ENCODE results near the gene RNH1. TPM values are rescaled to one million over a fixed set of nuclear protein-coding genes. Genes with fewer than 3 reads are reported as not detected.

Gene RNH1
- total and polyA plus RNA-seq, 2 experiments from 2014 or later: 623 to 751 TPM

DNA sequence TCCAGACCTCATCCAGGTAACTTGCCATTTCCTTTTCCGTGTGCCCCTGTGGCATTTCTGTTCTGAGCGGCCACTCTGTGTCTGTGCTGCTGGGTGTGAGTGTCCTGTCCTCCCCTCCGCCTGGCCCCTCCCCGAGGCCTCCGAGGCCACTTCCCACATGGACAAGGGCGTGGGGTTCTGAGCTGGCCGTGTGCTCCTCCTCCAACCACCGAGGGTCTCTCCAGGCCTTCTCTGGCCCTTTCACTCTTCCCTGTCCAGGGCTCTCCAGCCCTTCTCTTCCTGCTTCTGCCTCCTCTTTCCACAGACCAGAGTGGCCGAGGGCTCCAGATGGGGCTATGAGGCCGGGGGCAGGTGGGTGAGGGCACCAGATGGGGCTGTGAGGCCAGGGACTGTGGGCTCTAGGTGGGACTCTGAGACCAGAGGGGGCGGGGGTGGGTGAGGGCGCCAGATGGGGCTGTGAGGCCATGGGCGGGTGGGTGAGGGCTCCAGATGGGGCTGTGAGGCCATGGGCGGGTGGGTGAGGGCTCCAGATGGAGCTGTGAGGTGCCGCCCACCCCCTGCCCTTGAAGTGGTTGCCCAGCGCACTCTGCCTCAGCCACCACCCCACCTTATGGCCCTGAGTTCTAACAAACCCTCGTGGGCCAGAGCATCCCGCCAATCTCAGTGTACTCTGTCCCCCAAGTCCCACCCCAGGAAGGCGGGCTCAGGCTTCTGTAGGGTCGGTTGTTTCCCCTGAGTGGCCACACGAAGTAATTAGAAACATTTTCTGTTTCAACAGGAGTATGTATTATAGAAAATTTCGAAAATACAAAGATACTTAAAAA, 32.9 kb downstream of the RNH1 start:
- H3K4me1 ChIP-seq (ENCODE audit: insufficient read depth): peaks cover 5% of the 10 kb centered on the region; the same call in 1 of the 2 replicates
- no peak overlapping the region for H3K4me3 ChIP-seq

DNA sequence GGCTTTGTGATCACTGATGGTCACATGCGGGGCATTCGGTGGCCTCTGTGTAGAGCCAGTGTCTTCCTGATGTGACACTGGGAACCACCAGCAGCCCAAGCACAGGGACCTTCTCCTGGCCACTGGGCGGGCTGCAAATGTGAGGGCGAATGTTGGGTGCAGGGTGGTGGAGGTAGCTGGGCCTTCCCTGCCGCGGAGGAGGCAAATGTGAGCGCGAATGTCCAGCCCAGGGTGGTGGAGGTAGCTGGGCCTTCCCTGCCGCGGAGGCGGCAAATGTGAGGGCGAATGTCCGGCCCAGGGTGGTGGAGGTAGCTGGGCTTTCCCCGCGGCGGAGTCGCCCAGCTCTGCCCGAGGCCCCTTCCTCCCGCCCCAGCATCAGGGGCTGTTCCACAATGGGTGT, 33.6 kb downstream of the RNH1 start:
- in situ Hi-C loops (cut with MboI): no loop called here
- Histone ChIP-seq H3K79me2 (ENCODE audit: insufficient read depth) (peaks cover 57% of the 10 kb centered on the region), H3K9me2 (ENCODE audit: insufficient read depth) (no peaks in the 10 kb centered on the region), H3K4me1 (ENCODE audit: insufficient read depth) (peaks cover 5% of the 10 kb centered on the region; the same call in 1 of the 2 replicates), H4K20me1 (ENCODE audit: insufficient read depth) (no peaks in the 10 kb centered on the region), H3K4me3 (no peak overlapping the region), H3F3A (ENCODE audit: insufficient read depth) (peaks cover 5% of the 10 kb centered on the region; the same call in 1 of the 2 replicates), H3K4me2 (ENCODE audit: unreplicated experiment) (no peak overlapping the region), H3K9ac (no peak overlapping the region), H3K27ac (no peak overlapping the region), H3K9me3 (ENCODE audit: low read depth) (no peaks in the 10 kb centered on the region), H3K36me3 (ENCODE audit: low read depth) (no peaks in the 10 kb centered on the region), H2AFZ (no peak overlapping the region), H3K27me3 (replicated peaks; ENCODE audit: insufficient read depth) (no peaks in the 10 kb centered on the region)
- TF ChIP-seq EZH2phosphoT487 (IDR thresholded peaks at IDR 0.05; ENCODE audit: insufficient read depth, low read depth) (no peak), EZH2 (IDR thresholded peaks at IDR 0.05; ENCODE audit: insufficient read depth, poor library complexity, severe bottlenecking) (no peak)
- no peak for DNase-seq
- 97 to 100% methylated on average over 11 to 19 of the region's 19 CpGs for WGBS, 2 experiments (ENCODE audit: low coverage in 1 of 2, low lambda C conversion rate in 2 of 2, missing lambda C conversion rate in 2 of 2)

More for the DNA sequence above, 32.9 kb downstream of the RNH1 start:
- Histone ChIP-seq H3K9ac (no peak overlapping the region), H3F3A (ENCODE audit: insufficient read depth) (no peaks in the 10 kb centered on the region), H3K9me2 (ENCODE audit: insufficient read depth) (no peaks in the 10 kb centered on the region), H3K9me3 (ENCODE audit: low read depth) (no peaks in the 10 kb centered on the region), H2AFZ (no peak overlapping the region), H3K27ac (no peak overlapping the region), H3K36me3 (ENCODE audit: low read depth) (no peaks in the 10 kb centered on the region), H4K20me1 (ENCODE audit: insufficient read depth) (no peaks in the 10 kb centered on the region), H3K79me2 (ENCODE audit: insufficient read depth) (peaks cover 57% of the 10 kb centered on the region), H3K4me2 (ENCODE audit: unreplicated experiment) (no peak overlapping the region), H3K27me3 (replicated peaks; ENCODE audit: insufficient read depth) (no peaks in the 10 kb centered on the region)
- no peak for DNase-seq
- TF ChIP-seq EZH2 (IDR thresholded peaks at IDR 0.05; ENCODE audit: insufficient read depth, poor library complexity, severe bottlenecking) (no peak), EZH2phosphoT487 (IDR thresholded peaks at IDR 0.05; ENCODE audit: insufficient read depth, low read depth) (no peak)
- WGBS, 2 experiments (ENCODE audit: low coverage in 1 of 2, low lambda C conversion rate in 2 of 2, missing lambda C conversion rate in 2 of 2): 85 to 86% methylated on average over 16 to 22 of the region's 22 CpGs
- in situ Hi-C loops (cut with MboI): no loop called here

DNA sequence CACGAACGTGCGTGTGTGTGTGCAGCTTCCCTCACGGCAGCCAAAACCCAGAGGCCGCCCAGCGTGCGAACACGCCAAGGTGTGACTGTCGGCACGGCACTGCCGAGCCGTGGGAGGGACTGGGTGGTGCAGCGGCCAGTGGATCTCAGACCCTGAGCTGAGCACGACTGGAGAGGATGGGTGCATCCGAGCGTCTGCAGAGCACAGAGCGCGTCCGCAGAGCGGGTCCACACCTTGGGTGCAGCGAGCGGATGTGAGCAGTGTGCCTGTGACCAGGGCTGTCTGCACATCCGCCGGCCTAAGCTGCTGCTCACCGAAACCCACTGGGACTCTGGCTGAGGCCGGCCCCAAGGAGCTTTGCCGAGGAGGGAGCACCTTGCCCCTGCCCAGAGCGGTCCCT, 34.2 kb downstream of the RNH1 start:
- Histone ChIP-seq H3K9me2 (ENCODE audit: insufficient read depth) (no peaks in the 10 kb centered on the region), H3K27me3 (replicated peaks; ENCODE audit: insufficient read depth) (no peaks in the 10 kb centered on the region), H3K27ac (no peak overlapping the region), H3K79me2 (ENCODE audit: insufficient read depth) (peaks cover 57% of the 10 kb centered on the region), H3K9ac (no peak overlapping the region), H3K9me3 (ENCODE audit: low read depth) (no peaks in the 10 kb centered on the region), H2AFZ (no peak overlapping the region), H4K20me1 (ENCODE audit: insufficient read depth) (no peaks in the 10 kb centered on the region), H3K36me3 (ENCODE audit: low read depth) (no peaks in the 10 kb centered on the region), H3K4me1 (ENCODE audit: insufficient read depth) (peaks cover 5% of the 10 kb centered on the region; the same call in 1 of the 2 replicates), H3F3A (ENCODE audit: insufficient read depth) (peaks cover 10% of the 10 kb centered on the region; the same call in 1 of the 2 replicates), H3K4me2 (ENCODE audit: unreplicated experiment) (no peak overlapping the region), H3K4me3 (no peak overlapping the region)
- 93 to 95% methylated on average over 21 to 28 of the region's 28 CpGs for WGBS, 2 experiments (ENCODE audit: low coverage in 1 of 2, low lambda C conversion rate in 2 of 2, missing lambda C conversion rate in 2 of 2)
- in situ Hi-C loops (cut with MboI): no loop called here
- TF ChIP-seq EZH2 (IDR thresholded peaks at IDR 0.05; ENCODE audit: insufficient read depth, poor library complexity, severe bottlenecking) (no peak), EZH2phosphoT487 (IDR thresholded peaks at IDR 0.05; ENCODE audit: insufficient read depth, low read depth) (no peak)
- DNase-seq: no peak

DNA sequence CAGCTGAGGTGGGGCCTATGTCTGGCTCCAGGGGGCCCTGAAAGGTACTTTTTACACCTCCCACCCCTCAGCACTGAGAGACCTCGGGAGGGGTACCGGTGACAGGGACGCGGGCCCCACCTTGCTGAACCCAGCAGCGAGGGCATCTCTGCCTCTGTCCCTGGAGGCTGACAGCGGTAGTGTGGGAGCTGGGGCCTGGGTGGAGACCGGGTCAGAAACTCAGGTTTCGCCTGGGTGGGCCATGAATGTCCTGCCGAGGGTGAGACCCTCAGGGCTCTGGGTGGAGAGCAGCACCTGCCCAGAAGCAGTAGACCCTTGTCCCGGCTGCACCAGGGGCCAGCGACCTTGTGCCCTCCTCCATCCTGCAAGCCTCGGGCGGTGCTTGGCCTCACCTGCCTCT, 34.8 kb downstream of the RNH1 start:
- TF ChIP-seq EZH2 (IDR thresholded peaks at IDR 0.05; ENCODE audit: insufficient read depth, poor library complexity, severe bottlenecking) (no peak), EZH2phosphoT487 (IDR thresholded peaks at IDR 0.05; ENCODE audit: insufficient read depth, low read depth) (no peak)
- no peak overlapping the region for H3K4me3 ChIP-seq

More for the DNA sequence above, 34.8 kb downstream of the RNH1 start:
- 90 to 92% methylated on average over 13 of the region's 13 CpGs for WGBS, 2 experiments (ENCODE audit: low coverage in 1 of 2, low lambda C conversion rate in 2 of 2, missing lambda C conversion rate in 2 of 2)
- no peak overlapping the region for H2AFZ ChIP-seq
- in situ Hi-C loops (cut with MboI): no loop called here
- no peaks in the 10 kb centered on the region for H3K9me3 ChIP-seq (ENCODE audit: low read depth)
- H3K79me2 ChIP-seq (ENCODE audit: insufficient read depth): peaks cover 55% of the 10 kb centered on the region
- H3K4me2 ChIP-seq (ENCODE audit: unreplicated experiment): no peak overlapping the region
- H3F3A ChIP-seq (ENCODE audit: insufficient read depth): peaks cover 10% of the 10 kb centered on the region; the same call in 1 of the 2 replicates
- H3K9me2 ChIP-seq (ENCODE audit: insufficient read depth): no peaks in the 10 kb centered on the region
- no peaks in the 10 kb centered on the region for H4K20me1 ChIP-seq (ENCODE audit: insufficient read depth)
- H3K4me1 ChIP-seq (ENCODE audit: insufficient read depth): peaks cover 5% of the 10 kb centered on the region; the same call in 1 of the 2 replicates
- no peak for DNase-seq
- H3K27me3 ChIP-seq (replicated peaks; ENCODE audit: insufficient read depth): no peaks in the 10 kb centered on the region
- H3K27ac ChIP-seq: no peak overlapping the region
- no peaks in the 10 kb centered on the region for H3K36me3 ChIP-seq (ENCODE audit: low read depth)
- H3K9ac ChIP-seq: no peak overlapping the region
